ENCODE measurements around the gene NOL9.

The NOL9 gene

GRCh38 chr1:6526316-6526715, 28.0 kb downstream of the NOL9 start:
- in situ Hi-C loops (cut with HindIII; ENCODE audit: low sequenced_read_pairs): no loop called here

- in situ Hi-C loops (cut with HindIII; ENCODE audit: low sequenced_read_pairs): no loop called here
These were observed 30.7 kb downstream of the NOL9 start for GRCh38 chr1:6523566-6523965.

- in situ Hi-C loops (cut with HindIII; ENCODE audit: low sequenced_read_pairs): no loop called here
These were observed 32.8 kb downstream of the NOL9 start for GRCh38 chr1:6521536-6521935.

- in situ Hi-C loops (cut with HindIII; ENCODE audit: low sequenced_read_pairs): no loop called here
These were observed 34.2 kb downstream of the NOL9 start for GRCh38 chr1:6519935-6520671.

- in situ Hi-C loops (cut with HindIII; ENCODE audit: low sequenced_read_pairs): no loop called here
These were observed 34.8 kb downstream of the NOL9 start for GRCh38 chr1:6519491-6519934.

- in situ Hi-C loops (cut with HindIII; ENCODE audit: low sequenced_read_pairs): no loop called here
These were observed 36.9 kb downstream of the NOL9 start for GRCh38 chr1:6517435-6517851.

GRCh38 chr1:6515771-6516170, 38.5 kb downstream of the NOL9 start:
- in situ Hi-C loops (cut with HindIII; ENCODE audit: low sequenced_read_pairs): no loop called here

GRCh38 chr1:6513320-6513801, 41.0 kb downstream of the NOL9 start:
- in situ Hi-C loops (cut with HindIII; ENCODE audit: low sequenced_read_pairs): no loop called here

GRCh38 chr1:6512908-6513280, 41.4 kb downstream of the NOL9 start:
- in situ Hi-C loops (cut with HindIII; ENCODE audit: low sequenced_read_pairs): no loop called here

- in situ Hi-C loops (cut with HindIII; ENCODE audit: low sequenced_read_pairs): no loop called here
These were observed 41.9 kb downstream of the NOL9 start for GRCh38 chr1:6512245-6512907.

GRCh38 chr1:6511561-6512244, 42.6 kb downstream of the NOL9 start:
- in situ Hi-C loops (cut with HindIII; ENCODE audit: low sequenced_read_pairs): no loop called here

- in situ Hi-C loops (cut with HindIII; ENCODE audit: low sequenced_read_pairs): no loop called here
These were observed 43.3 kb downstream of the NOL9 start for GRCh38 chr1:6511056-6511455.

- in situ Hi-C loops (cut with HindIII; ENCODE audit: low sequenced_read_pairs): no loop called here
These were observed 43.8 kb downstream of the NOL9 start for GRCh38 chr1:6510493-6510892.

GRCh38 chr1:6509919-6510291, 44.4 kb downstream of the NOL9 start:
- in situ Hi-C loops (cut with HindIII; ENCODE audit: low sequenced_read_pairs): no loop called here

GRCh38 chr1:6509220-6509918, 44.9 kb downstream of the NOL9 start:
- in situ Hi-C loops (cut with HindIII; ENCODE audit: low sequenced_read_pairs): no loop called here

GRCh38 chr1:6508816-6509189, 45.5 kb downstream of the NOL9 start:
- in situ Hi-C loops (cut with HindIII; ENCODE audit: low sequenced_read_pairs): no loop called here

GRCh38 chr1:6508154-6508815, 46.0 kb downstream of the NOL9 start:
- in situ Hi-C loops (cut with HindIII; ENCODE audit: low sequenced_read_pairs): no loop called here

- in situ Hi-C loops (cut with HindIII; ENCODE audit: low sequenced_read_pairs): no loop called here
These were observed 46.8 kb downstream of the NOL9 start for GRCh38 chr1:6507461-6507911.

- in situ Hi-C loops (cut with HindIII; ENCODE audit: low sequenced_read_pairs): no loop called here
These were observed 47.3 kb downstream of the NOL9 start for GRCh38 chr1:6507037-6507428.

- in situ Hi-C loops (cut with HindIII; ENCODE audit: low sequenced_read_pairs): no loop called here
These were observed 47.9 kb downstream of the NOL9 start for GRCh38 chr1:6506210-6507036.

Data from endothelial cell of hepatic sinusoid (primary cell).